WTC11 (cell line): ENCODE data around the gene BAMBI. TPM values are rescaled to one million over a fixed set of nuclear protein-coding genes. Genes with fewer than 3 reads are reported as not detected.

ENCODE experiments used
- ATAC-seq: fragments of 200-7000 bp; cut with Tn5 transposase; 2 replicates; pipeline ENCODE4 v1.10.0; 2021; ENCODE audit warnings: mild to moderate bottlenecking, moderate library complexity
- CTCF ChIA-PET: fragments of 300-600 bp; sonication (Branson Sonifier 250); formaldehyde crosslinking; loops from one replicate; lab custom pipeline; 2021; ENCODE audit warnings: antibody characterized with exemption; lab: Charles Lee
- POLR2A ChIA-PET: fragments of 350-600 bp; sonication (Branson Sonifier 250); formaldehyde crosslinking; loops from one replicate; lab custom pipeline; 2021; ENCODE audit warnings: antibody characterized with exemption; lab: Charles Lee
- DNase-seq: peaks from one replicate; pipeline ENCODE4 v3.0.0; 2021; ENCODE audit warnings: low spot score
- H3K27ac Mint-ChIP-seq: 2 replicates; pipeline ENCODE4 v1.8.0; 2021; ENCODE audit warnings: mixed read lengths
- H3K27me3 Mint-ChIP-seq: 2 replicates; pipeline ENCODE4 v1.8.0; 2021; ENCODE audit warnings: low read depth, mild to moderate bottlenecking, moderate library complexity, mixed read lengths
- H3K36me3 Mint-ChIP-seq: 2 replicates; pipeline ENCODE4 v1.8.0; 2021; ENCODE audit warnings: mixed read lengths
- H3K4me1 Mint-ChIP-seq: 2 replicates; pipeline ENCODE4 v1.8.0; 2022; ENCODE audit warnings: mixed read lengths
- H3K4me3 Mint-ChIP-seq: 2 replicates; pipeline ENCODE4 v1.8.0; 2021; ENCODE audit warnings: mild to moderate bottlenecking, moderate library complexity, mixed read lengths
- H3K9me3 Mint-ChIP-seq: 2 replicates; pipeline ENCODE4 v1.8.0; 2021; ENCODE audit warnings: mixed read lengths
- ATF1 ChIP-seq: sonication (generic); formaldehyde crosslinking; IDR thresholded peaks from 2 replicates; pipeline ENCODE4 v1.8.1; 2023; ENCODE audit warnings: mild to moderate bottlenecking, moderate library complexity, missing genetic modification reagents
- GRHL2 ChIP-seq: fragments of 250-450 bp; sonication (Bioruptor Pico); IDR thresholded peaks from 2 replicates; pipeline ENCODE4 v1.8.0; 2022; ENCODE audit warnings: mild to moderate bottlenecking, moderate library complexity; ENCODE audit not compliant: insufficient replicate concordance, severe bottlenecking
- IRF2 ChIP-seq: sonication (generic); formaldehyde crosslinking; IDR thresholded peaks from 2 replicates; pipeline ENCODE4 v1.8.0; 2022; ENCODE audit warnings: low read depth, missing genetic modification reagents, borderline replicate concordance
- NR3C1 ChIP-seq: sonication (generic); formaldehyde crosslinking; conservative IDR thresholded peaks from 2 replicates; pipeline ENCODE4 v1.8.1; 2023; ENCODE audit warnings: low read depth, mild to moderate bottlenecking, missing genetic modification reagents
- PRRX2 ChIP-seq: fragments of 250-450 bp; sonication (Bioruptor Pico); IDR thresholded peaks from 2 replicates; pipeline ENCODE4 v1.8.0; 2021; ENCODE audit warnings: mild to moderate bottlenecking
- STAT6 ChIP-seq: sonication (generic); formaldehyde crosslinking; conservative IDR thresholded peaks from 2 replicates; pipeline ENCODE4 v1.8.1; 2023; ENCODE audit warnings: mild to moderate bottlenecking, low read depth, missing genetic modification reagents, moderate library complexity
- TEAD1 ChIP-seq: sonication (generic); formaldehyde crosslinking; IDR thresholded peaks from 2 replicates; pipeline ENCODE4 v1.8.0; 2022; ENCODE audit warnings: mild to moderate bottlenecking, missing genetic modification reagents
- TP53 ChIP-seq: sonication (generic); formaldehyde crosslinking; IDR thresholded peaks from 2 replicates; pipeline ENCODE4 v1.8.1; 2023; ENCODE audit warnings: mild to moderate bottlenecking, missing genetic modification reagents
- ZNF121 ChIP-seq: sonication (generic); formaldehyde crosslinking; IDR thresholded peaks from 2 replicates; pipeline ENCODE4 v1.8.0; 2023; ENCODE audit warnings: missing genetic modification reagents
- ZNF232 ChIP-seq: sonication (generic); formaldehyde crosslinking; IDR thresholded peaks from 2 replicates; pipeline ENCODE4 v1.8.0; 2022; ENCODE audit warnings: mild to moderate bottlenecking, missing genetic modification reagents
- ZNF423 ChIP-seq: fragments of 250-450 bp; sonication (Bioruptor Pico); IDR thresholded peaks from 2 replicates; pipeline ENCODE4 v2.1.2; 2022; ENCODE audit warnings: mild to moderate bottlenecking, moderate library complexity
- ZNF512 ChIP-seq: sonication (generic); formaldehyde crosslinking; IDR thresholded peaks from 2 replicates; pipeline ENCODE4 v1.8.1; 2022; ENCODE audit warnings: missing genetic modification reagents, borderline replicate concordance
- ZNF671 ChIP-seq: fragments of 250-450 bp; sonication (Bioruptor Pico); IDR thresholded peaks from 2 replicates; pipeline ENCODE4 v1.8.0; 2021; ENCODE audit warnings: mild to moderate bottlenecking
- total RNA-seq: library from RNA; stranded (reverse); gene quantifications from 3 replicates; pipeline ENCODE4 v1.2.3, GENCODE V29; 2021
- TF ChIP-seq, protein P1 (sequence below): sonication (generic); formaldehyde crosslinking; IDR thresholded peaks from 2 replicates; pipeline ENCODE4 v1.8.0; 2022; ENCODE audit warnings: mild to moderate bottlenecking, missing genetic modification reagents
- TF ChIP-seq, protein P2 (sequence below): sonication (generic); formaldehyde crosslinking; IDR thresholded peaks from 2 replicates; pipeline ENCODE4 v1.8.0; 2022; ENCODE audit warnings: mild to moderate bottlenecking, missing genetic modification reagents
- TF ChIP-seq, protein P3 (sequence below): sonication (generic); formaldehyde crosslinking; IDR thresholded peaks from 2 replicates; pipeline ENCODE4 v1.8.0; 2022; ENCODE audit warnings: missing genetic modification reagents
- TF ChIP-seq, protein P4 (sequence below): sonication (generic); formaldehyde crosslinking; IDR thresholded peaks from 2 replicates; pipeline ENCODE4 v1.8.1; 2022; ENCODE audit warnings: mild to moderate bottlenecking, missing genetic modification reagents, moderate library complexity, borderline replicate concordance

The BAMBI gene
- total RNA-seq, 1 experiment from 2014 or later = 29.0 TPM

GRCh38 chr10:28631896-28632583, 45.3 kb upstream of the BAMBI start:
- ATAC-seq = no peak
- no peak overlapping the region for H3K27ac Mint-ChIP-seq
- H3K4me3 Mint-ChIP-seq = no peak overlapping the region
- H3K4me1 Mint-ChIP-seq = no peaks in the 10 kb centered on the region
- no peak for DNase-seq
- ChIA-PET POLR2A (no interaction called here), CTCF (interaction anchor here (0.6 kb wide), 1 partner anchor 10 kb away, joined by 3 read pairs; no protein-coding TSS in a partner anchor)
- H3K36me3 Mint-ChIP-seq = no peaks in the 10 kb centered on the region
- no peaks in the 10 kb centered on the region for H3K9me3 Mint-ChIP-seq
- no peaks in the 10 kb centered on the region; the same call in 1 of the 2 replicates for H3K27me3 Mint-ChIP-seq
- no peak for TF ChIP-seq NR3C1 (CRISPR knock-in tag)
- no peak for TF ChIP-seq TP53 (CRISPR knock-in tag)
- TF ChIP-seq ZNF671 (CRISPR knock-in tag) = no peak
- no peak for TF ChIP-seq GRHL2 (CRISPR knock-in tag)
- TF ChIP-seq, protein P1, sequence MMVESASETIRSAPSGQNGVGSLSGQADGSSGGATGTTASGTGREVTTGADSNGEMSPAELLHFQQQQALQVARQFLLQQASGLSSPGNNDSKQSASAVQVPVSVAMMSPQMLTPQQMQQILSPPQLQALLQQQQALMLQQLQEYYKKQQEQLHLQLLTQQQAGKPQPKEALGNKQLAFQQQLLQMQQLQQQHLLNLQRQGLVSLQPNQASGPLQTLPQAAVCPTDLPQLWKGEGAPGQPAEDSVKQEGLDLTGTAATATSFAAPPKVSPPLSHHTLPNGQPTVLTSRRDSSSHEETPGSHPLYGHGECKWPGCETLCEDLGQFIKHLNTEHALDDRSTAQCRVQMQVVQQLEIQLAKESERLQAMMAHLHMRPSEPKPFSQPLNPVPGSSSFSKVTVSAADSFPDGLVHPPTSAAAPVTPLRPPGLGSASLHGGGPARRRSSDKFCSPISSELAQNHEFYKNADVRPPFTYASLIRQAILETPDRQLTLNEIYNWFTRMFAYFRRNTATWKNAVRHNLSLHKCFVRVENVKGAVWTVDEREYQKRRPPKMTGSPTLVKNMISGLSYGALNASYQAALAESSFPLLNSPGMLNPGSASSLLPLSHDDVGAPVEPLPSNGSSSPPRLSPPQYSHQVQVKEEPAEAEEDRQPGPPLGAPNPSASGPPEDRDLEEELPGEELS (CRISPR knock-in tag) = no peak

DNA sequence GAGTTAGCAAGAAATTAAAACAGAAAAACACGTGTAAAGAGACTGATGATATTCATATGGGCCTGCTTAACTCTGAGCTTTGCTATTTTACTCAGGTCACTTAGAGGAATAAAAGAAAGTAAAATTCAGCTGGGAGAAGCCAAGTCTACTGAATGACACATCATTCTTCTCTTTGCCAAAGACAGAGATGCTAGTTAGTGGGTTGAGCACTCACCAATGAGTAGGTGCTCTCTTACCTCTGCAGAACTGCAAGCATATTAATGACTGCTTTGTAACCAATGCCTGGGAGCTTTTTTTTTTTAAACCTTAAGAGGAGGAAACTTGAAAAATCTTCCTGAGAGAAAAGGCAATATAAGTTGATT, 44.8 kb upstream of the BAMBI start:
- DNase-seq (no peak), ATAC-seq (no peak)
- H3K27ac Mint-ChIP-seq = no peak overlapping the region
- H3K4me1 Mint-ChIP-seq = no peaks in the 10 kb centered on the region
- H3K9me3 Mint-ChIP-seq = no peaks in the 10 kb centered on the region
- H3K36me3 Mint-ChIP-seq = no peaks in the 10 kb centered on the region
- H3K4me3 Mint-ChIP-seq = no peak overlapping the region
- POLR2A ChIA-PET = no interaction called here
- CTCF ChIA-PET = interaction anchor here (0.6 kb wide), 1 partner anchor 10 kb away, joined by 3 read pairs; no protein-coding TSS in a partner anchor
- TF ChIP-seq, protein P2, sequence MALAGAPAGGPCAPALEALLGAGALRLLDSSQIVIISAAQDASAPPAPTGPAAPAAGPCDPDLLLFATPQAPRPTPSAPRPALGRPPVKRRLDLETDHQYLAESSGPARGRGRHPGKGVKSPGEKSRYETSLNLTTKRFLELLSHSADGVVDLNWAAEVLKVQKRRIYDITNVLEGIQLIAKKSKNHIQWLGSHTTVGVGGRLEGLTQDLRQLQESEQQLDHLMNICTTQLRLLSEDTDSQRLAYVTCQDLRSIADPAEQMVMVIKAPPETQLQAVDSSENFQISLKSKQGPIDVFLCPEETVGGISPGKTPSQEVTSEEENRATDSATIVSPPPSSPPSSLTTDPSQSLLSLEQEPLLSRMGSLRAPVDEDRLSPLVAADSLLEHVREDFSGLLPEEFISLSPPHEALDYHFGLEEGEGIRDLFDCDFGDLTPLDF (CRISPR knock-in tag) = no peak
- TF ChIP-seq PRRX2 (no peak), STAT6 (CRISPR knock-in tag) (no peak)
- H3K27me3 Mint-ChIP-seq = no peaks in the 10 kb centered on the region; the same call in 1 of the 2 replicates

- Mint-ChIP-seq H3K9me3 (no peaks in the 10 kb centered on the region), H3K4me3 (no peak overlapping the region)
- no peak for TF ChIP-seq ZNF512 (CRISPR knock-in tag)
- no peak for TF ChIP-seq TEAD1 (CRISPR knock-in tag)
- TF ChIP-seq ZNF121 (CRISPR knock-in tag) = no peak
- no peak for TF ChIP-seq ZNF232 (CRISPR knock-in tag)
- TF ChIP-seq ATF1 (CRISPR knock-in tag) = no peak
- TF ChIP-seq, protein P3, sequence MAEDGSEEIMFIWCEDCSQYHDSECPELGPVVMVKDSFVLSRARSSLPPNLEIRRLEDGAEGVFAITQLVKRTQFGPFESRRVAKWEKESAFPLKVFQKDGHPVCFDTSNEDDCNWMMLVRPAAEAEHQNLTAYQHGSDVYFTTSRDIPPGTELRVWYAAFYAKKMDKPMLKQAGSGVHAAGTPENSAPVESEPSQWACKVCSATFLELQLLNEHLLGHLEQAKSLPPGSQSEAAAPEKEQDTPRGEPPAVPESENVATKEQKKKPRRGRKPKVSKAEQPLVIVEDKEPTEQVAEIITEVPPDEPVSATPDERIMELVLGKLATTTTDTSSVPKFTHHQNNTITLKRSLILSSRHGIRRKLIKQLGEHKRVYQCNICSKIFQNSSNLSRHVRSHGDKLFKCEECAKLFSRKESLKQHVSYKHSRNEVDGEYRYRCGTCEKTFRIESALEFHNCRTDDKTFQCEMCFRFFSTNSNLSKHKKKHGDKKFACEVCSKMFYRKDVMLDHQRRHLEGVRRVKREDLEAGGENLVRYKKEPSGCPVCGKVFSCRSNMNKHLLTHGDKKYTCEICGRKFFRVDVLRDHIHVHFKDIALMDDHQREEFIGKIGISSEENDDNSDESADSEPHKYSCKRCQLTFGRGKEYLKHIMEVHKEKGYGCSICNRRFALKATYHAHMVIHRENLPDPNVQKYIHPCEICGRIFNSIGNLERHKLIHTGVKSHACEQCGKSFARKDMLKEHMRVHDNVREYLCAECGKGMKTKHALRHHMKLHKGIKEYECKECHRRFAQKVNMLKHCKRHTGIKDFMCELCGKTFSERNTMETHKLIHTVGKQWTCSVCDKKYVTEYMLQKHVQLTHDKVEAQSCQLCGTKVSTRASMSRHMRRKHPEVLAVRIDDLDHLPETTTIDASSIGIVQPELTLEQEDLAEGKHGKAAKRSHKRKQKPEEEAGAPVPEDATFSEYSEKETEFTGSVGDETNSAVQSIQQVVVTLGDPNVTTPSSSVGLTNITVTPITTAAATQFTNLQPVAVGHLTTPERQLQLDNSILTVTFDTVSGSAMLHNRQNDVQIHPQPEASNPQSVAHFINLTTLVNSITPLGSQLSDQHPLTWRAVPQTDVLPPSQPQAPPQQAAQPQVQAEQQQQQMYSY = no peak
- TF ChIP-seq, protein P4, sequence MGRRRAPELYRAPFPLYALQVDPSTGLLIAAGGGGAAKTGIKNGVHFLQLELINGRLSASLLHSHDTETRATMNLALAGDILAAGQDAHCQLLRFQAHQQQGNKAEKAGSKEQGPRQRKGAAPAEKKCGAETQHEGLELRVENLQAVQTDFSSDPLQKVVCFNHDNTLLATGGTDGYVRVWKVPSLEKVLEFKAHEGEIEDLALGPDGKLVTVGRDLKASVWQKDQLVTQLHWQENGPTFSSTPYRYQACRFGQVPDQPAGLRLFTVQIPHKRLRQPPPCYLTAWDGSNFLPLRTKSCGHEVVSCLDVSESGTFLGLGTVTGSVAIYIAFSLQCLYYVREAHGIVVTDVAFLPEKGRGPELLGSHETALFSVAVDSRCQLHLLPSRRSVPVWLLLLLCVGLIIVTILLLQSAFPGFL (CRISPR knock-in tag) = no peak
- TF ChIP-seq ZNF423 (CRISPR knock-in tag) = no peak
- no peak for TF ChIP-seq IRF2 (CRISPR knock-in tag)
- TF ChIP-seq PRRX2 = no peak
Measured at GRCh38 chr10:28633750-28634149, 43.6 kb upstream of the BAMBI start.

More at GRCh38 chr10:28633750-28634149, 43.6 kb upstream of the BAMBI start:
- H3K4me1 Mint-ChIP-seq = no peaks in the 10 kb centered on the region
- no peak overlapping the region for H3K27ac Mint-ChIP-seq
- no peaks in the 10 kb centered on the region for H3K36me3 Mint-ChIP-seq
- ChIA-PET CTCF (no interaction called here), POLR2A (no interaction called here)
- DNase-seq (no peak), ATAC-seq (no peak)
- H3K27me3 Mint-ChIP-seq = no peaks in the 10 kb centered on the region; the same call in 1 of the 2 replicates
